HG03060 (cell line): Measurements from ENCODE around the gene SPATS2L.

Experiments used
- ATAC-seq: cut with Tn5 transposase; IDR thresholded peaks from one replicate; pipeline ENCODE4 v1.9.1; 2021; ENCODE audit warnings: low read depth, moderate number of reproducible peaks; ENCODE audit not compliant: unreplicated experiment

SPATS2L gene

DNA sequence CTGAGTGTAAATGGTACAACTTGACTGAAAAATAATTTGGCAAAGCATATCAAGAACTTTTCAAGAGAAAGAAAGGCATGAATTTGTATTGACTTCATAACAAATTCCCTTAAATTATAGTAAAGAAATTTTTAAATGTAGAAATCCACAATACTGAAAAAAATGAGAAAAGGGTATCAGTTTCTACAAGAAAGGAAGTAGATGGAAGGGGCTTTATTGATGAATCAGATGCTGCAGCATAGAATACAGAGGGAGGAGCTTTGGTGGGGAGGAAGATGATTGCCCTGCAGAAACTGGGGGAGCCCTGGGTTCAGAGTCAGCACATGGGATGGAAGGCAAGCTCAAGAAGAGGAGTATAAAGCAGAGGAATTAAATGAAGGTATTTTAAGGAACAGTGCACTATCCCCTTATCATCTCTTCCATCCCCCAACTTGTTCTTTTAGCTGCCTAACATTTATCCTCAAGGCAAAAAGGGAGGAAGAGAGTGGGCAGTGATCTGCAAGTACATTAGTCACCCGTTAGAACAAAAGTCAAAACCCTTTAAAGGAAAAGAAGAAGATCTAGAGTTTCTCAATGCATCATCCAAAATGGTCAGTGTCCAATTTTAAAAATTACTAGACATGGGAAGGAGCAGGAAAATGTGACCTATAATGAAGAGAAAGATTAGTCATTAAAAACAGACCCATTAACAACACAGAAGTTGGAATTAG, 125.7 kb downstream of the SPATS2L start:
- no peak for ATAC-seq

DNA sequence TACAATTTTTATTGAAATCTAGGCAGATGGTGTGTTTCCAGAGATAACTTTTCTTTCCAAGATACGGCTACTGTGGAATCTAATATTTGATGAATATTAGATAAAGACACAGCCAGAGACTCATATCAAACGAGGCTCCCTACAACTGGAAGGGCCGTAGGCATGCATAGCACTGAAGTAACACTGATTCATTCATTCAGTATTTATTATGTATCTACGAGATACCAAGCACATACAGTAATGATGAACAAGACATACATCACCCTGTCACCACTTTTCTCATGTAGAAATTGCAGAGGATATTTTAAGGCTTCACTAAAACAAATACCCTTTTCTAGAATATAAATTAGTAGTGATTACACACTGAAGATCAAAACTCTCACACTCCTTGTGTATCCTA, 128.9 kb downstream of the SPATS2L start:
- no peak for ATAC-seq

DNA sequence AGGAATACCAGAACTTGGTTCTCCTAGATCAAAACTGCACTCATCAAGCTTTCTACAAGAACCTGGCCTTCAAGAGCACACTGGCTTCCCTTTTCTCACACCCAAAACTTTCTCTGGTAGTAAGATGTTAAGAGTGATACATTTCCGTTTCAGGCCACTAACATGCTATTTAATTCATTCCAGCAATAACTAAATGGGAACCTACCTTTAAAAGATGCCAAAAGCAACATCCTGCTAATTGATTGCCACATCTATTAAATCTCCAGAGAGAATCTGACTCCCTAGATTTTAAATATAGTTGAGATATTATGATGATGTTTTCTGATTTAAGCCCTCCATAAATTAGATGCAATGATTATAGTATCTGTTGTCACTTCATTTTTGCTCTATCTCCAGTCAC, 131.8 kb downstream of the SPATS2L start:
- no peak for ATAC-seq

DNA sequence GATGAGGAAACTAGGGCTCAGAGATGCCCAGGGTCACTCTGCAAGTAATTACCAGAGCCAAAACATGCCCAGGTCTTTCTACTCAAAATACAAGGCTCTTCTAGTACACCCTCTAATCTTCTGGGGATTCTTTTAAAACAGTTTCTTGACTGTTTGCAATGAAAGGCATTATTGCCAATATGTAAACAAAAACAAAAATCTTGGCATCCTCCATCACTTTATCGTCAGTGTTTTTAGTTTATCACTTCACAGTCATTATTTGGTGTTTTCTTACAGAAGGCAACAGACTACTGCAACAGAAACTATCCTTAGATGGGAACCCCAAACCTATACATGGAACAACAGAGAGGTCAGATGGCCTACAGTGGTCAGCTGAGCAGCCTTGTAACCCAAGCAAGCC, 132.4 kb downstream of the SPATS2L start:
- no peak for ATAC-seq

DNA sequence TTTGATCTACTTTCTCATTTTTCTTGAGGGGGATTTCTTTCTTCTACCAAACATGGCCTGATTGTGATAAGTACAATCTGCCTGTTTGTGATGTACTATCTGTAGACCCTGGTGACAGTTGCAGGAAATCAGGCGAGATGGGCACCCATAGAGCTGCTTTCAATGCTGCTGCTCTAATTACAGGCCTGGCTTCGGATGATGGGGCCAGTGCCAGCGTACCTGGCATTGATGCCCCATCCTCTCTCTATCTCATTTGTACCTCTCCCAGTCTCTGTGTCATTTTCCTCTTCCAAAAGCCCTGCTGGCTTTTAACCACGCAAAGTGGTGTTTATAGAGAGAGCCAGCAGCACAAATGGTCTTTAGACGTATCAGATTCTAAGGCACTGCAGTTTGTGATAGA, 133.5 kb downstream of the SPATS2L start:
- ATAC-seq = no peak

DNA sequence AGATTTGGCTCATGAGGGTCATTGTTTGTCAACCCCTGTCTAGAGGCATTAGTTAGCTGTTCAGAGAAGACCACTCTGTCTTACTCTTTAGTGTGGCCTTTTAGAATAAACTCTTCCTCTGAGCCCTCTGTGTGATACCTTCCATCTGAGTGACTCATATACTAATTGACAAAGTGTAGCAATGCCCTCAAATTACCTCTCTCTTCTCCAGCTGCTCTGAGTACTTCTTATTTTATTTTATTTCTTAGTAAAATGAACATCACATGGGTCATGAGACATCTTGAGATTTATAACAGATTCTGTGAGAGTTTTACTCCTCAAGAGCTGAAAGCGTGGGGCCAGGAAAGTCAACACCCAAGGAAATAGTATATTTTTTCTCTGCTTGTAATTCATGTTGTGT, 136.0 kb downstream of the SPATS2L start:
- no peak for ATAC-seq

DNA sequence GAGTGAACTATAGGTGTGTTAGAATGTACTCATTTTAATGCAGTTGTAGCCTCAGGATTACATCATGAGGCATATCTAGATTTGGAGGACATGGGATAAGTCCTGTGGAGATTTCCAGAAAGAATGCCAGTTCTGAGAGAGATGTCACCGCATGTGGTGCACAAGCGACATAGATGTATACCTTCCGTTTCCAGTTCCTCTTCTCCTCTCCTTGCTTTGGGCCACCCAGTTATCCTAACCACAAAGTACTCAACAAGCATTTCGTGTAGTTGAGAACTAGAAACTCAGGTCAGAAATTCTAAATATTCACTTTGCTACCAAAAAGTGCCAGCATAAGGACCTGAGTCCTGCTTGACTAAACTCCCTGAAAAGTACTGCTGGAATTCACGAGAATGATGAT, 136.9 kb downstream of the SPATS2L start:
- no peak for ATAC-seq

DNA sequence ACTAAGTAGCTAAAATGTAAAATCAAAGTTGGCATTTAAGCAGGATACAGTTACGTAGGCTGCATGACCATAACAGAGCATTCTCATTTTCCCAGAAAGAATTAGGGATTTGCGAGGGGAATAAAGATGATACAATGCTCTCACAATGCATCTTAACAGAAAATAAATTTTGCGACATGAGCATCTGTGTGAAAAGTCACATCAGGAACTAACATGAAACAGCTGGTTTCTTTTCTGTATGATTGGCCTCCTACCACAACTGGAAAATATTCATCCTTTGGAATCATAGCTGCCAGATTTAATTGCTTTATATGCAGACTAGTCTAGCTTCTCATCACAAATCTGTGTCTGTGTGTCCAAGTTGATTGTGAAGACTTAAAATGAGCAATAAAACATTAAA, 137.4 kb downstream of the SPATS2L start:
- no peak for ATAC-seq

DNA sequence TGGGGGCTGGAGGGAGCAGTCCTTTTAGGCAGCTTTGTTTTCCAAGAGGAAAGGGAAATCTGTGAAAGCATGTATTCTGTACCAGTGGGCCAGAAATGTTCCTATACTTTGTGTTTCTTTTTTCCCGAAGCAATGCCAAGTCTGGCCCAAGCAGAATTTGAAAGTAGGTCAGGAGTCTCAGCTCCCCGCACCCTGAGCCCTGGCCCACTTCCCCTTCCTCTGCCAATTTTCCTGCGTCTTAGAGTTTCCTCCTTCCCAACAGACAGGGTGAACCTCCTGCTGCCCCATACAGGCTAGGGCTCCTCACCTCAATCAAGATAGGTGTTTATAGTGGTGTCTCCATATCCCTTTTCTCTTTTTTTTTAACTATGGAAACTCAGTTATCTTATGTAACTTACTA, 138.0 kb downstream of the SPATS2L start:
- no peak for ATAC-seq

DNA sequence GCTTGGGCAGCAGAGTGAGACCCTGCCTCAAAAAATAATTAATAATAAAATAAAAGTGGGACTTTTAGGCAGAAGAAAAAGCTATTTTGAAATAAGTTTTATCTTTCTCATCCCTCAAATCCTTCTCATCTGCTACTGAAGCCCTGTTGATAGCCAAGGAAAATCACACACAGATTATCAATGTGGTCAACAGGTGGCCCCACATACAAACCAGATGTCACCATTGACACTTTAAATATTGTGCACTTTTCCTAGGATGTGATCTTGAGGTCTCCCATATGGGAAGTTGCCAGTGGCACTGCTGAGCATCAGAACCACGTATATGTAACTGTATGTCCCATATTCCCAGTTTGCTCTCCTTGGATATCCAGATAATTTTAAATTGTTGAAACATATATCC, 138.8 kb downstream of the SPATS2L start:
- ATAC-seq = no peak

DNA sequence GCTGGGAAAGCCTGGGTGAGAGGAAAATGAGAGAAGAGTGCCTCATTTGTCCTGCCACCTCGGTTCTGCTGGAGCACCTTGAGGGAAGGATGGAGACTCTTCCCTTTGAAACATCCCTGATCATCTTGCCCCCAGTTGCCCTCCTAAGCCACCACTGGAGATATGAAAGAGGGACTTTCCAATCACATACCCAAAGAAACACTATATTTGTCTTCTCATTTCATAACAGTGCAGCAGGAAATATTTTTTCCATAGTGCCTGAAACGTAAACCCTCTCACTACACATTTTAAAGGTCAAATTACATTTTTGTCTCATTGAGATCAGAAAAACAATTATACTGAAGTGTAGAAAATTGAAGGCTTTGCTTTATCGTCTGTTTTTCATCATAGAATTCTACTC, 140.1 kb downstream of the SPATS2L start:
- no peak for ATAC-seq

DNA sequence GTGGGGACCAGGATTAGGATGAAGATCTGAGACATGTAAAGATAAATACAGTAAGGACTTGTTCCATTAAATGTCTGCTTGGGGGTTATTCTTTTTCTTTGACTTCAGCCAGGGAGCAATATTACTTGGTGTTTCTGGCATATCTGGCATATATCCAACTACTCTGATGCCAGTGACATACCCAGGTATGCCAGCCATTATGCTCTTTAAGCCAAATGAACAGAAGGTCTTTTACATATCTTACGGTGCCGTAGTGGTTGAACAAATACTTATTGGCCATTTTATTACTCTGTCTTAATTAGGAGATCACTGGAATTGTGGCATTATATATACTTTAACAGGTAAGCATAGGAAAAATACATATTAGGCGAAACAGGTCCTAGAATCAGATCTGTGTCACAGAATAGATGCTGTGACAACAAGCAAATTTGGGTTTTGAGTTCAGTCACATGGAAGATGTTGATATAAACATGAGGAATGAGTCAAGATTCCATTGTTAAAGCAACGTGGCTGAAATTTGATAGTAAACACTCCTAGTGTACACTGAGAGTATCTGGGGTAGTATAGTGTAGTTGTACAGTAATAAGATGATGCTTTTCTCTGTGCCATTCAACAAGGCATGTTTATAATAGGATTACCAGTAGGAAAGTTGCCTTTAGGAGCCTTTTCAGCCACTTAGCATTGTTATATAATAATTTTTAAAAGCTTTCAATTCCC, 140.8 kb downstream of the SPATS2L start:
- ATAC-seq = no peak

DNA sequence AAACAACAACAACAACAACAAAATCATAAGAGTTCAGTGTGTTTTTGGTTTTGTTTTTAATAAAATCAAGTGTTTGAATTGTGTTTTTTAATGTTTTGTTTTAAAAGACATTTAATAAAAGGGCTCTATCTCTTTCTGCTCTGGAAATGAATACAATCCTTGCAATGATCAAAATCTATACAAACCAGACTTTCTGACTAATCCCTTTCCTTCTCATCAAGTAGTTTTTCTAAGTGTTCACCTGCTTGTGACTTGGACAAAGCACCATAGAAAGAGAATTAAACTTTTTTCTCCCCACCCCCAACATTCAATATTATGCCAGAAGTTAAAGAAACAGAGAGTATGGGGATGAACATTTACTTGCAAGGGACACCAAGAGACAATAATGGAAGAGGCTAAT, 142.0 kb downstream of the SPATS2L start:
- ATAC-seq = no peak

DNA sequence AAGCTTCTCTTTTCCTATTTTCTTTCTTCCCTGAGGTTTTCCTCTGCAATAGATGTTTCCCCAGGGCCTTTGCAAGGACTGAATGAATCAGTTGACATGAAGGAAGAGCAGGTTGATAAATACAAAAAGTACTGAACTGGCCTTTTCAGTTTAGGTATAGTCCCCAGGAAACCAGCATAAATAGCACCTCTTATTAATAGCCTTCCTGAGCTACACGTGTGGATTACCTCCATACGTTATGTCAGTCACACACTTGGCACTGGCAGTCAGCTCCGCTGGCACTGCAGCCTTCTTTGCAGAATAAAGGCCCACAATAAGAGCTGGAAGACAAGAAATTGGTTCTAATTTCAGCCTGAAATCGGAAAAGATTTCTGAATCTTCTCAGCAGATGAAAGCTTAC, 142.7 kb downstream of the SPATS2L start:
- no peak for ATAC-seq

DNA sequence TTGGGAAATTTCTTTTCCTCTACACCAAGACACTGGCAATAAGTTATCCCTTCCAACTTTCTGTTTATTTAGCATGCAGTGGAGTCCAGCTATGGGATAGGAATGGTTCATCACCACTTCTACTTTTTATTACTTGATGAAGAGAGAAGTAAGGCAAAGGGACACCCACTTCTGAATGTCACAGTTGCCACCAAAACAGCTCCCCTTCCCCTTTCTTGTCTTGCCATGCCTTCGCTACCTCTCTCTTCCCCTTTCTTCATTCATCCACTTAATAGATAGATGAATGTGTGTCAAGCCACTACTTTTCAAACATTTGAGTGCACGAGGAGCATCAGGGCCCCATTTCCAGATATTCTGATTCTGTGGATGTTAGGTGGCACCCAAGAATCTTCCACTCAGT, 143.8 kb downstream of the SPATS2L start:
- no peak for ATAC-seq

DNA sequence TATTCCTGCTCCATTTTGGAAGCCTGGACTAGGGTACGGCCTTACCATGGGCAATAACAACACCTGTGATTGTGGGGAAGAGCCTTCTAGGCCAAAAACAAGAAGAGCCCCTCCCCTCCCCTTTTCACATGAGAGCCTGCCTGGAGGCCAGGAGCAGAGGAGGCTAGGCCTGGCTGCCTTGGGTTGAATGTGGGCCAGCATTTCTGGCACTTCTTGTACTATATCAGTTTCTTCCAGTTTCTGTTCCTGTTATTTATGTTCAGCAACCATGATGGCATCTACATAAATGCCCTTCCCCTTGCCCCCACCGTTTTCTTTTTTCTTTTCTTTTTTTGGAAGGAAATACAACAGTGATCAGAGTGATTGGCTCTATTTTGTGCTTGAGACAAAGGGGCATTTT, 145.0 kb downstream of the SPATS2L start:
- ATAC-seq = no peak

DNA sequence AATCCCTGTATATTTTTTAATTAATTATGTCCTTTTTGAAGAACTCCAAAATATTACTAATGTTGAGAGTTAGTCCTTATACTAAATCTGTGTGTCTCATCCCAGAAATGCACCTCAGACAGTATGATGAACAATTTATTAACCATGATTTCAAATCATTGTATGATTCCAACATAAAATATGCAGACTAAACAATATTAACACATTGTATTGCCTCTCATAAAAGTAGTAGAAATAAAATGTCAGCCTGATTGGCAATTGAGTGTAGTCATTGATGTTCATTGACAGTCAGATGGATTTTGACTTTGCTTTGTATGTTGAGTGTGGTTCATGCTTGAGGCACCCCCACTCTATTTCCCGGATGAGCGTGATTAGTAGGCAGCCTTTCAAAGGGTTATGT, 145.9 kb downstream of the SPATS2L start:
- ATAC-seq = no peak

DNA sequence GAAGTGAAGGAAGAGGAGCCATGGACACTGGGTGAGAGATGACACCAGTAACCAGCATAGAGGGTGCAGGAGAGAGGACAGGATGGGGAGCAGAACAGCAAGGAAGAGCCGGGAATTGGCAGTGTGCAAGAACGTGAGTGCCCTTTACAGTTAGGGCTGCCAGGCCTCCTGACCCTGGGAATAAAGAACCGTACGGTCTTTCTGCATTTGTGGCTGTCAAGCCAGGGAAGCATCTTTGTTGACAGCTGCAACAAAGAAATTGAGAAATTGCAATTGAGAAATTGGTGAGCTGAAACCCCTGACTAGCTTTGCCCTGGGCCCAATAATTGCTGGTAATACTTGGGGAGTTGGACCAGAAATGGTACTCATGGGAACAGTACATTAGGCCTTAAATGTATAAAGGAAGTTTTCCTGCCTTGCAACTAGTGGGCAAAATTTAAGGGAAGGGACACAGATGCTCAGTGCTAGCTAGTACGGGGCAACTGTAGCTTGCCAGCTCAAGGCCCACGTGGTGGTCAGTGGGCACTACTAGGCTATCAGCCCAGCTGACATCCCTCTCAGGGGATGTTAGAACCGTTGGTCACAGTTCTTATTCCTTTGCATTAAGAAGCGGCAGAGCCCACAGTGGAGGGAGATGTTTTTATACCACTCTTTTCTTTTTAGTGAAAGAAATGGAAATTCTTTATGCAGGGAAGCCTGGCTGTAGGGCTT, 146.8 kb downstream of the SPATS2L start:
- no peak for ATAC-seq

DNA sequence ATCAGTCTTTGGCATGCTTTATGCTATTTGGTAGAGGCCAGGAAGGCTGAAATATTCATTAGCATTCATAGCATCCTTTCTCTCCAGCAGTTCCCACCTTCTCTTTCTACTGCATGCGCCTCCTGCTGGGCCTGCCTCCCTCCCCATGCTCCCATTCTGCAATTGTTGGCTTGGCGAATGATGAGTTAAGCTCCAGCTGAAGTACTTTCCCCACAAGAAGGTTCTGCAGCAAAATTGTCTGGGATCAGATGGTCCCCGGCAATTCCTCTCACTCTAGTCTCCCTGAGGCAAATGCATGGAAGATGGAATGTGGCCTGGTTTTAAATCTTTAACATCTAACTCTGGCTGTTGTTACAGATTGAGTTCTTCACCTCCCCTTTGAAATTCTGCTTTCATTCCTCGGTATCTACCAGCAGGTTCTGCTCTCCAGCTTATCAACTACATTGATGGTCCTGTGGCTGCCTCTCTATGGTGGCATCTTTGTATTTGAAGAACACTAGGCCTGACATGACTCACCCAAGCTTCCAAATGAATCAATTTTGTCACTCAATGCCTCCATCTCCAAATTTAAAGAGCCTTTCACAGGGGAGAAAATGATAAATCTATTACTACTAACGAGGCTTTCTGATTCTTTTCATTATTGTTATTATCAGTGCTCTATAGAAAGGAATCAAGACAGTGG, 147.5 kb downstream of the SPATS2L start:
- ATAC-seq = no peak

DNA sequence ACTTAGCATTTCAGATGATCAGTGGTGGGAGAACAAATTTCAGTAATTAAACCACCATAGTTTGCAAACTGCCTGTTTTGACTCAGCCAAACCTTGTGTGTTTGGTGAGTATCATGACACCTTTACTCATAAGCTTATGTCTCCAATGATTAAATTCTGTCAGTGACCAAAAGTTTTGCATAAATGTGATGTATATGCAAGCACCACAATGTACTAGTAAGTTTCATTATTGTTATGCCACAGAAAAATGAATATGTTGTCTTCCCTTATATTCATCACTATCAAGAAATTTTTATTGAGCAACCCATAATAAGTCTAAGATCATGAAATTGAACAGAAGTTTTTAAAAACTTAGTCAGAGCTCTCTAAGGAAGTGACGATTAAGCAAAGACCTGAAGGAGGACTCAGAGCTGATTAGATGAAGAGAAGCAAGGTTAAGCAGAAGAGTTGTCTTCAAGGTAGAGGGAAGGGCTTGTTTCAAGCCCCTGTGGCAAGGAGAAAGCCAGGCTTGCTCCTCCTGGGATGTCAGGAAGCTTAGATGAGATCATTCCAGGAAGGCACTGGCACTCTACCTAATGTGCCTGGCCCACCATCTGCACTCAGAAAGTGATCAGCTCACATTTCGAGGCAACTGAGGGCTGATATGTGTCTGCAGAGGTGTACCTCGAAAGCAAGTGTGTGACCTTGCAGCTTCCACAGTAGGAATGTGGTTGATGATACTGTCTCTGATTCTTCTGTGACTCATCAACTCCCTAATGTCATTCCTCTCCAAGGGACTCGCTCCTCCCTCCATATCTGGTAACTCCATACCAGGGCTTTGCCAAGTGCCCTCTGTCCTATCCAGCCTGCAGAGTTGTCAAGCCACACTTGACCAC, 148.7 kb downstream of the SPATS2L start:
- peak; percentile 77 for ATAC-seq
